Left ventricle myocardium superior (tissue), 1 donor: ENCODE measurements around the gene FCGR3A. TPM values are rescaled to one million over a fixed set of nuclear protein-coding genes. Genes with fewer than 3 reads are reported as not detected.
"Not testable (repeated sequence)": the region's sequence is repeated elsewhere in the genome, so short reads cannot be mapped to it uniquely, and the experiment has no call there.

Experiments used
- ATAC-seq: fragments of 200-7000 bp; cut with Tn5 transposase; one replicate; pipeline ENCODE4 v1.9.1; 2020; ENCODE audit warnings: mild to moderate bottlenecking, moderate library complexity
- DNase-seq: peaks from one replicate; pipeline ENCODE4 v3.0.0-alpha.2; 2020
- intact Hi-C: fragments of 100-400 bp; cut with micrococcal nuclease; formaldehyde crosslinking; loops from one replicate; pipeline ENCODE4 v1.11.0; 2022
- total RNA-seq: library from RNA; stranded (reverse); fragmentation: NEBNext Ultra II Directional; extraction: Animal tissue kit (Norgen Biotek cat#: 25700); gene quantifications from one replicate; pipeline ENCODE4 v1.2.1, GENCODE V29; 2021
- donor health status: DM: no; HTN: yes; CAD: no; lungs with severe emphysema.

Gene FCGR3A
- total RNA-seq, 1 donor from 2014 or later, result 19.9 TPM

DNA sequence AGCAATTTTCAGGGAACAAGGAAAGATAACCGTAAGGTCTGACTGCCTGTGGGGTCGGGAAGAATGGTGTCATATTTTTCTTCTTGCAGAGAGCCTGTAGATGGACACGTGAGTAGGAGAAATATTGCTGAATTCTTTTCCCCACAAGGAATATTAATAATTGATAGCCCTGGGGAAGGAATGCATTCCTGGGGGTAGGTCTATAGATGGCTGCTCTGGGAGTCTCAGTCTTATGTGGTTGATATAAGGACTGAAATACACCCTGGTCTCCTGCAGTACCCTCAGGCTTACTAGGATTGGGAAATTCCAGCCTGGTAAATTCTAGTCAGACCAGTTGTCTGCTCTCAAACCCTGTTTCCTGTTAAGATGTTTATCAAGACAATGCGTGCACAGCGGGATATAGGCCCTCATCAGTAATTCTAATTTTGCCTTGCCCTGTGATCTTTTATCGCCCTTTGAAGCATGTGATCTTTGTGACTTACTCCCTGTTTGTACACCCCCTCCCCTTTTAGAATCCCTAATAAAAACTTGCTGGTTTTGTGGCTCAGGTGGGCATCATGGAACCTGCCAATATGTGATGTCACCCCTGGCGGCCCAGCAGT, 12.4 kb downstream of the FCGR3A start:
- ATAC-seq, DNase-seq, intact Hi-C loops: not testable (repeated sequence)

DNA sequence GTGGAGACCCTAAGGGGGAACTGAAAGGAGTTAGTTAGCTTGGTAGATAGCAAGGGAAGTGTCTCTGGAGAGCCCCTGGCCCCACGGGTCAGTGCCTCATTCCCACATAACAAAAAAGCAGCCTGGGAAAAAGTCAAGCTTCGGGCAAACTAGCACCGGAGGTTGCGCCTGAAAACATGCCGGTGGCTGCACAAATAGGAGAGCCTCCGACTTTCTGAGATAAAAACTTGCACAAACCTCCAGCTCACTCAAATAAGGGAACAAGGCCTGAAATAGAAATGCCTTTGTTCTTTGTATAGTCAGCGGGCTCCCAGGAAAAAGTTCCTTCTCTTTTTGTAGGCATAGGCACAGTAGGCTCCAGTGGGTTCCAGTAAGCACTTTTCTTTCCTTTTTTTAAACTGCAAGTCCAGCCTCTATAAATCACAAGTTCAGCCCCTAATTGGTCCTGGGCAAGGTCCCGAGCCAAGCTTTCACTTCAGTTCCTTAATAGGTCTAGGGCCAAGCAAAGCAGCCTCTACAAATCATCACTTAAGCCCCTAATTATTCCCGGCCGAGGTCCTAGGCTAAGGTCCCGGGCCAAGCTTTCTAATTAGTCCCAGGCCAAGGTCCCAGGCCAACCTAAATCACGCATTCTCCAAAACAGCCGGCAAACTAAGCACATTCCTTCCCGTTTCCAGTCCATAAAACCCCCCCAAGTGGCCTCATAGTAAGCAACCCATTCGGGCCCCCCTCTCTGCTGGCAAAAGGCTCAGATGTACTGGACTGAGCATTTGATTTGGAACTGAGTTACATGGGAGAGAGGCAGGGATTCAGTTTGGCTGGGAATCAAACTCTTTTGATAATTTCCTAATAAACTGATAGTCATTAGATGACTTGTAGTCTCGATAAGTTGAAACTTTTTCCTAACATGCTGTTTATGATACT, 16.7 kb downstream of the FCGR3A start:
- intact Hi-C loops, result not testable (repeated sequence)
- ATAC-seq (peak; percentile 3), DNase-seq (peak; percentile 36)

DNA sequence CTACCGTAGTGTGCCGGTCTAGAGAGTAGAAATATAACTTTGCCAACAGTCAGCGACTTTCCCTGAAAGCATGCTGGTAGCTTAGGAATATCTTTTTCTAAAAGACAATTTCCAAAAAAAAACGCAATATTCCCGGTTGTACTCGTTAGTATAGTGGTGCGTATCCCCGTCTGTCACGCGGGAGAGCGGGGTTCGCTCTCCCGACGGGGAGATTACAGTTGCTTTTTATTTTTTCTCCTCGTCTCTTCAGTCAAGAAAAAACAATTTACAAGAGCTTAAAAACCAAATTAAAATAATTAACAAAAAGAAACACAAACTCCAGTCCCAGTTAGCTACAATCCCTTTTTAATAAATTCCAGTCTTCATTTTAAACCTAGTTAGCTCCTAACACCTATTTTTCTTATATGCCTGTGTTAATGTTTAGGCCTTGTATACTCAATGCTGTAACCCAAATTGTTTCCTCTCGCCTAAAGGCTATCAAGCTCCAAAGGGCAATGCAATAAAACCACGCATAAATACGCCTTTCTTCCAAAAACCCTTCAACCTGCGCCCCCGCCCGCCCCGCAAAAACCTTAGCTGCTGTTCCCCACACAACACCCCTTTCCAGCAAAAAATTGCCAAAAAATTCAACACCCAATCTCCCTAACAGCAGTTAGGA, 17.5 kb downstream of the FCGR3A start:
- intact Hi-C loops, result no loop called here
- ATAC-seq, result no peak
- no peak for DNase-seq

DNA sequence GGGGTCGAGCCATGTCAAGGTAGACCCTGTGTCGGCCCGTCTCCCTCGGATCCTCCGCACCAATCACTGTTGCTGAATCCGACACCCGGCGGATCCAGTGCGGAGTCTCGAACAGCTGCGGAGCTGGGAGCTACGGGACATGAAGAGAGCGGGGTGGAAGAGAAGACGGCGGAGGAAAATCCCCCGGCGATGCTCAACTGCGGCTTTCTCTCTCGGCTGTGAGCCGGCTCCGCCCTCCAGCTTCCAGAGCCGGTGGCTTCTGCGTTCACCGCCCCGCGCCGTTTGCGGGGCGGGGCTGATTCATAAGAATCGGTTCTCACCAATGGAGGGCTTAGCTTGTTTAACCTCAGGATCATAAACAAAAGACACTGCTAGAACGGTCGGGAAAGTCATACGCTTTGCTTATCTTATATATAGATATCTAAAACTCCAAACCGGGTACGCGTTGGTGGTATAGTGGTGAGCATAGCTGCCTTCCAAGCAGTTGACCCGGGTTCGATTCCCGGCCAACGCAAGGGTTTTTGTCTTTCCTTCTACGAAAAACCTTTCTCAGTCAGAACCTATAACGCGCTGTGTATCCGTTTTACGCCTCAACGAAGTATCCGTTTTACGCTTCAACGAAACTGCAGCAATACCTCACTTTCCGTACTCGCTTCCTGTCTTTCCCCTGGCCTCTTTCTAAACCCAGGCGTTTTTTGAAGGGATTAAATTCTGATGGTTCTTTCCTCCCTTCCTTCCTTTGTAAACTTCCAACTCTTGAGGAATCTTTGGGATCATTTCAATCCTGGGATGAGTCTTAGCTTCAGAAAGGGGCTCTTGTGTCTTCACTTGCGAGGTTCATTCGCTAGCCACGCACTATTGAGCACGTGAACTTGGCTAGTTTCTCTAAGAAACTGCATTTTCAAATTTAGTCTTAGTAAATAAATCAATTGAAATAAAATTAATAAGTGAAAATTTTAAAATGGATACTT, 18.7 kb downstream of the FCGR3A start:
- ATAC-seq (peak; percentile 84), DNase-seq (peak; percentile 87)
- intact Hi-C loops, result not testable (repeated sequence)

DNA sequence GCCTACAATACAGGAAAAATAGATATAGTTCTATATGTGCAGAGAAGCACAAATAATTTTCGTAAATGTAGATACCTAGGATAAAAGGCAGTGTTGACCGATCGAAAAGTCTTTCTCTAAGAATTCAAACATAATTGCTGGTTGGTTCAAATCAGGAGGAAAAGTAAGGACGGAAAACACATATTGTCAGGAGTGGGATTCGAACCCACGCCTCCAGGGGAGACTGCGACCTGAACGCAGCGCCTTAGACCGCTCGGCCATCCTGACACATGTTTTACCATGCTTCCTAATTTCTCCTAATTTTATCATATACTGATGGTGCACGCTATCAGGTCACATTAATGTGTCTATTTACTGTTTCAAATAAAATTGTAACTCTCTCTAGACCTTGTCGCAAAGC, 19.5 kb downstream of the FCGR3A start:
- ATAC-seq, result peak; percentile 83
- peak; percentile 68 for DNase-seq
- intact Hi-C loops, result not testable (repeated sequence)

DNA sequence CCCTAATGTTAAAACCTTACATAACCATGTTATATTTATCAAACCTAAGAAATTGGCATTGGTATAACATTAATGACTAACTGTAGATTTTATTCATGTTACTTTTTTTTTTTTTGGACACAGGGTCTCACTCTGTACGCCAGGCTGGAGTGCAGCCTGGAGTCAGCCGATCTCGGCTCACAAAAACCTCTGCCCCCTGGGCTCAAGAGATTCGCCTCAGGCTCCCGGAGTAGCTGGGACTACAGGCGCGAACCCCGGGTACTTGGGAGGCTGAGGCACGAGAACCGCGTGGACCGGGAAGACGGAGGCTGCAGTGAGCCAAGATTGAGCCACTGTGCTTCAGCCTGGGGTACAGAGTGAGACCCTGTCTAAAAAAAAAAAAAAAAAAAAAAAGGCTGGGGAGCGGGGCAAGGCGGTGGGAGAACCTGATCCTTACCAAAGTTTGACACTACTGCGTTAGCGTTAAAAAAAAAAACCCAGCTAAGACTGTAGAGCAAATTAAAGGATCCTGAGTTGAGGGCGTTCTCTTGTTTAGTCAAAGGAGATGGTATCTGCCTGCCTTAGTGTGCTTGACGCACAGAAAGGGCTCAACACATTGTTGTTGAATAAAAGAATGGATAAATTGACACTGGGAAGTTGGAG, 20.0 kb downstream of the FCGR3A start:
- intact Hi-C loops, DNase-seq, ATAC-seq: not testable (repeated sequence)

DNA sequence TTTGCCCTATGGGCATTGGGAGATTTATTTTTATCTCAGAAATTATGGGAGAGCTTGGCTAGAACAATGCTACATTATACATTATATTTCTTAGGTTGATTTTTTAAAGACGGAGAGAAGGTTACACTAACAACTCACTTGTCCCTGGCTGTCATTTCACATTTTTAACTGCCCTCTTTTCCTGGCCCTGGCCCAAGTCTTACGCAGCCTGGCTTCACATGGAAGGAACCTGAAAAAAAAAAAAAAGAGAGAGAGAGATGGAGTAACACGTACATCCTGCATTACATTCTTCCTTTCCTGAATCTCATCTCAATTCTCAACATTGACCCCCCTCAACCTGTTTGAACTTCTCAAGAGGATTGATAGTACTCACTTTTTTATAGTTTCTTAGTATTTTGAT, 21.1 kb downstream of the FCGR3A start:
- peak; percentile 69 for DNase-seq
- ATAC-seq, intact Hi-C loops: not testable (repeated sequence)

DNA sequence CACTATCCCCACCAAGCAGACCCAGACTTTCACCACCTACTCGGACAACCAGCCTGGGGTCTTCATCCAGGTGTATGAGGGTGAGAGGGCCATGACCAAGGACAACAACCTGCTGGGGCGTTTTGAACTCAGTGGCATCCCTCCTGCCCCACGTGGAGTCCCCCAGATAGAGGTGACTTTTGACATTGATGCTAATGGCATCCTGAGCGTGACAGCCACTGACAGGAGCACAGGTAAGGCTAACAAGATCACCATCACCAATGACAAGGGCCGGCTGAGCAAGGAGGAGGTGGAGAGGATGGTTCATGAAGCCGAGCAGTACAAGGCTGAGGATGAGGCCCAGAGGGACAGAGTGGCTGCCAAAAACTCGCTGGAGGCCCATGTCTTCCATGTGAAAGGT, 23.7 kb downstream of the FCGR3A start:
- ATAC-seq, DNase-seq, intact Hi-C loops: not testable (repeated sequence)

DNA sequence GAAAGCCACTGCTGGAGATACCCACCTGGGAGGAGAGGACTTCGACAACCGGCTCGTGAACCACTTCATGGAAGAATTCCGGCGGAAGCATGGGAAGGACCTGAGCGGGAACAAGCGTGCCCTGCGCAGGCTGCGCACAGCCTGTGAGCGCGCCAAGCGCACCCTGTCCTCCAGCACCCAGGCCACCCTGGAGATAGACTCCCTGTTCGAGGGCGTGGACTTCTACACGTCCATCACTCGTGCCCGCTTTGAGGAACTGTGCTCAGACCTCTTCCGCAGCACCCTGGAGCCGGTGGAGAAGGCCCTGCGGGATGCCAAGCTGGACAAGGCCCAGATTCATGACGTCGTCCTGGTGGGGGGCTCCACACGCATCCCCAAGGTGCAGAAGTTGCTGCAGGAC, 24.3 kb downstream of the FCGR3A start:
- ATAC-seq (peak; percentile 28), DNase-seq (peak; percentile 52)
- intact Hi-C loops, result not testable (repeated sequence)

DNA sequence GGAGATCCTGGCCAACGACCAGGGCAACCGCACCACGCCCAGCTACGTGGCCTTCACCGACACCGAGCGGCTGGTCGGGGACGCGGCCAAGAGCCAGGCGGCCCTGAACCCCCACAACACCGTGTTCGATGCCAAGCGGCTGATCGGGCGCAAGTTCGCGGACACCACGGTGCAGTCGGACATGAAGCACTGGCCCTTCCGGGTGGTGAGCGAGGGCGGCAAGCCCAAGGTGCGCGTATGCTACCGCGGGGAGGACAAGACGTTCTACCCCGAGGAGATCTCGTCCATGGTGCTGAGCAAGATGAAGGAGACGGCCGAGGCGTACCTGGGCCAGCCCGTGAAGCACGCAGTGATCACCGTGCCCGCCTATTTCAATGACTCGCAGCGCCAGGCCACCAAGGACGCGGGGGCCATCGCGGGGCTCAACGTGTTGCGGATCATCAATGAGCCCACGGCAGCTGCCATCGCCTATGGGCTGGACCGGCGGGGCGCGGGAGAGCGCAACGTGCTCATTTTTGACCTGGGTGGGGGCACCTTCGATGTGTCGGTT, 24.8 kb downstream of the FCGR3A start:
- ATAC-seq, result peak; percentile 54
- peak; percentile 44 for DNase-seq
- intact Hi-C loops, result not testable (repeated sequence)

DNA sequence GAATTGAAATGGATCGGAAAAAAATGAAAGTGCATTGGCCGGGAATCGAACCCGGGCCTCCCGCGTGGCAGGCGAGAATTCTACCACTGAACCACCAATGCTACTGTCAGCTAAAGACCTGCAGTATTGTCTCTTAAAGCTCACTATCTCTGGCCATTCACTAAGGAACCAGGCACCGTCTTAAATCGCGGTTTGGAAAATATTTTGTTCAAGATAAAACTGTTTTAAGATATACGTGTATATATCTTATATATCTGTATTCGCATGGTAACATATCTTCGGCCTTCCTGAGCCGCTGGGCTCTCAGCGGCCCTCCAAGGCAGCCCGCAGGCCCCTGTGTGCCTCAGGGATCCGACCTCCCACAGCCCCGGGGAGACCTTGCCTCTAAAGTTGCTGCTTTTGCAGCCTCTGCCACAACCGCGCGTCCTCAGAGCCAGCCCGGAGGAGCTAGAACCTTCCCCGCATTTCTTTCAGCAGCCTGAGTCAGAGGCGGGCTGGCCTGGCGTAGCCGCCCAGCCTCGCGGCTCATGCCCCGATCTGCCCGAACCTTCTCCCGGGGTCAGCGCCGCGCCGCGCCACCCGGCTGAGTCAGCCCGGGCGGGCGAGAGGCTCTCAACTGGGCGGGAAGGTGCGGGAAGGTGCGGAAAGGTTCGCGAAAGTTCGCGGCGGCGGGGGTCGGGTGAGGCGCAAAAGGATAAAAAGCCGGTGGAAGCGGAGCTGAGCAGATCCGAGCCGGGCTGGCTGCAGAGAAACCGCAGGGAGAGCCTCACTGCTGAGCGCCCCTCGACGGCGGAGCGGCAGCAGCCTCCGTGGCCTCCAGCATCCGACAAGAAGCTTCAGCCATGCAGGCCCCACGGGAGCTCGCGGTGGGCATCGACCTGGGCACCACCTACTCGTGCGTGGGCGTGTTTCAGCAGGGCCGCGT, 25.5 kb downstream of the FCGR3A start, which contains the start of gene HSPA6:
HSPA6 (plus strand) TSS at position 724 of the 925 bp plus-strand sequence; CDS start at position 843, 119 bp downstream.
- intact Hi-C loops, result not testable (repeated sequence)
- ATAC-seq (peak; percentile 85), DNase-seq (peak; percentile 70)

DNA sequence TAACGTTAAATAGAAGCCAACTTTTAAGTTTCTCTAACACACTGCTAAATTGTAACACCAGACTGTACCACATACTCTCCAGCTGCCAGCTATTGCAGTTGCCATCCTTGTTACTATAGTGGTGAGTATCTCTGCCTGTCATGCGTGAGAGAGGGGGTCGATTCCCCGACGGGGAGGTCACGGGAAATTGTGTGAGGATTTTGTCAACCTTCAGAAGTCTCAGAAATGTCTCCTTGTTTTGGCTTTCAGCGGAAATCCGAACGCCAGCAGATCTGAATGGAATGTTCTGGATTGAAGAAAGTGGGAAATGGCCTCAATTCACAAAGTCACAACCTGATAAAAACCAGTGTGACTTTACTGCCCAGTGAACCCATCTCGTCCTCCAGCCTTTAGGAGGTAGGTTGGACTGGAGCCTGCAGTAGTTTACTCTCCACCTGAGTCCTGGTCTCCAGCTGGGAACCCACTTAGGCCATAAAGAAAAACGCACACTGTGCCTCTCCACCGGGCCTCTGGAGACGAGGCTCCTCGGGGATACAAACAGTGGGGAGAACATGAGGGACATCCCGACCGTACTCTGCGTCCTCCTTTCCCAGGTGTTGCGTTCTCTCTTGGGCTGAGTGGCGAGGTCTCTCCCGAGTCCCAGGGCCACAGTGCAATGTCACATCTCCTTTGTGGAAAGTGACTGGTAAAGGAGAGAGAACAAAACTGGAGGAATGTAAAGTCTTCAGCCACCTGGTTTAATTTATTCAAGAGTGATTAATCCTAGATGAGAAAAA, 26.4 kb downstream of the FCGR3A start:
- DNase-seq, intact Hi-C loops: not testable (repeated sequence)
- ATAC-seq, result peak; percentile 5

DNA sequence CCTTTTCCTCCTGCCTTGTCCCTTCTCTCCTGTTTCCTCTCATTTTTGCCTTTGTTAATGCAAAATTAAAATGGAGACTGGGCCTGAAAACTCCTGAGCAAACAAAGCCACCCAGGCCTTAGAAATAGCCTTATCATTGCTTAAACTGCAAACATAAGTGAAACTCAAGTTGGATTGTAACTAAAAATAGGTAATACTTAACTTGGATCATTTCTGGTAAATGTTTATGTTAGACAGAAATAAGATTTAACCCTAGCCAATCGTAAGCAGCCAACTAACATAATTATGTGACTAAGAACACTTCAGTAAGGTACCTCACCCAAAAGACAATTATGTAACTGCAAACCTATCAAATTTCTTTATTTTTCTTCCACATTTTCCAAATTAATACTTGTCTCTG, 35.7 kb downstream of the FCGR3A start:
- DNase-seq, ATAC-seq, intact Hi-C loops: not testable (repeated sequence)

DNA sequence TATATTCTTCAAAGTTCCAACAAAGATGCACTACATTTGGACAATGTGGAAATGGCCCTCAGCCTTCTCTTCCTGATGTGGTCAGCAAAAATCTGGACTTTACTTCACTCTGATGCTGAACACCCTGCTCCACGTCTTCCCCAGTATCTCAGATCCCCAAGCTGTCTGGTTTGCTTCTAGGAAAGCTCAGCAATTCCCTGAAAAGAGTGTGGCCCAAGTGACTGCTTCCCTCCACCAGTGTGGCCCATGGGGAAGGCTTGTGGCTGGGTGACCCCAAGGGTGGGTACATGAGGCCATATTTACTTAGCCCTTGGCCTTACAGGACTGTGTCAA, 36.2 kb downstream of the FCGR3A start:
- intact Hi-C loops, DNase-seq: not testable (repeated sequence)
- ATAC-seq, result peak; percentile 37

DNA sequence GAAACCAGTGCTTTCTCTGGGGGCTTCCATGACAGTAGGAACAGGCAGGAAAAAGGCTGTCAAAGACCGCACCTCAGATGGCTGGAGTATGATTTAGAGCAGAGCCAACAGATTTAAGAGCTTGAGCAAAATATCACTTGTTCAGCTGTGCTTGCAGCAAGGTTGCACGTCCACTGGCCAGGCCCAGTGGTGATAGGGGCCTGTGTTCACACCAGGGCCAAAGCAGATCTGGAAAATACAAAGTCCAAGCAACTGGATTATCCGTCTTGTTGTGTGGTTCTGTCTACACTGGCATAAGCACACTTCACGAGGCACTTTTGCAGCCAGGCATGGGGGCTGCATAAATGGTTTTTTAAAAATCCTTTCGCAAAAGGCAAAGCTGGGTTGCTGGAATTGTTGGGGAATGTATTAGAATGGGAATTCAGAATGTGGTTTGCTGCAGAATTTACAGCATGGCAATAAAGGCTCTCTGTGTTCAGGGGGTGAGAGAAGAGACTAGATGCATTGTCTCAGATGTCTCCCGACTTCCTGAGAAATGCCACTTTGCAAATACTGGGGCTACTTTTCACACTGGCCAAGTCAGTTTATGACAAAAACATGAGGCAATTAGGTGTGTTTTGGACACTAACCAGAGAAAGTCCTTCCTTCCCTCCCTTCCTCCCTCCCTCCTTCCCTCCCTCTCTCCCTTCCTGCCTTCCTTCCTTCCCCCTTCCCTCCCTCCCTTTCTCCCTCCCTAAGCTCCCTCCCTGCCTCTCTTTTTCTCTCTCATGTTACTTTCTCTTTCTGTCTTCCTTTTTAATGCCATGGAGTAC, 36.8 kb downstream of the FCGR3A start:
- DNase-seq, intact Hi-C loops: not testable (repeated sequence)
- ATAC-seq, result peak; percentile 38
